Fibroblast of pulmonary artery (primary cell): ENCODE measurements around the gene SBDS.
"Not testable (repeated sequence)": the region's sequence is repeated elsewhere in the genome, so short reads cannot be mapped to it uniquely, and the experiment has no call there.

Experiments
- DNase-seq: peaks from one replicate; pipeline ENCODE4 v3.0.0-alpha.2; 2010; ENCODE audit warnings: low read depth
- H3K4me3 ChIP-seq: replicated peaks from 2 replicates; pipeline ENCODE4 v1.5.1; 2011; ENCODE audit warnings: low read depth, mild to moderate bottlenecking, control low read depth, low read length, moderate library complexity
- CTCF ChIP-seq: IDR thresholded peaks from 2 replicates; pipeline ENCODE4 v1.5.1; 2011; ENCODE audit warnings: mild to moderate bottlenecking, control low read depth, low read length, inconsistent platforms; ENCODE audit errors: missing control alignments

The SBDS gene

GRCh38 chr7:66995050-66995776 lies at the start of gene SBDS:
Gene SBDS (minus strand): TSS chr7:66995586. CDS start chr7:66995417, 169 bp downstream.
- peak within 1 kb of the TSS; percentile 88 for H3K4me3 ChIP-seq
- peak; percentile 99 for DNase-seq

GRCh38 chr7:67043559-67043930 lies 48.2 kb upstream of the SBDS start:
- H3K4me3 ChIP-seq = not testable (repeated sequence)
- peak; percentile 10 for DNase-seq

- not testable (repeated sequence) for H3K4me3 ChIP-seq
- peak; percentile 83 for DNase-seq
Measured at GRCh38 chr7:67042781-67043558, 47.6 kb upstream of the SBDS start.

- not testable (repeated sequence) for H3K4me3 ChIP-seq, DNase-seq
- TF ChIP-seq CTCF = peak; percentile 21
Measured at GRCh38 chr7:67040832-67041231, 45.4 kb upstream of the SBDS start.

GRCh38 chr7:67036432-67037395 lies 41.3 kb upstream of the SBDS start:
- DNase-seq, H3K4me3 ChIP-seq: not testable (repeated sequence)

GRCh38 chr7:67033251-67033650 lies 37.9 kb upstream of the SBDS start:
- no peak for DNase-seq
- no peak for TF ChIP-seq CTCF
- no peak overlapping the region for H3K4me3 ChIP-seq

GRCh38 chr7:67031685-67032084 lies 36.3 kb upstream of the SBDS start:
- H3K4me3 ChIP-seq, DNase-seq: not testable (repeated sequence)

- peak; percentile 68 for DNase-seq
- H3K4me3 ChIP-seq = not testable (repeated sequence)
Measured at GRCh38 chr7:67025459-67025858, 30.1 kb upstream of the SBDS start.

GRCh38 chr7:67022511-67022910 lies 27.1 kb upstream of the SBDS start:
- TF ChIP-seq CTCF = no peak
- no peak overlapping the region for H3K4me3 ChIP-seq
- DNase-seq = no peak

GRCh38 chr7:67021260-67021659 lies 25.9 kb upstream of the SBDS start:
- DNase-seq = no peak
- no peak overlapping the region for H3K4me3 ChIP-seq
- TF ChIP-seq CTCF = no peak
